BE2C (cell line): ENCODE measurements around the gene HCK. TPM values are rescaled to one million over a fixed set of nuclear protein-coding genes. Genes with fewer than 3 reads are reported as not detected.

ENCODE experiments used
- DNase-seq: peaks from one replicate; pipeline ENCODE4 v3.0.0-alpha.2; 2020
- H3K27me3 ChIP-seq: fragments of 250-450 bp; sonication (Bioruptor Pico); 2 replicates; pipeline ENCODE4 v1.5.1; 2020; ENCODE audit warnings: mild to moderate bottlenecking
- H3K36me3 ChIP-seq: fragments of 250-450 bp; sonication (Bioruptor Pico); 2 replicates; pipeline ENCODE4 v1.5.1; 2020; ENCODE audit warnings: mild to moderate bottlenecking
- H3K4me1 ChIP-seq: fragments of 250-450 bp; sonication (Bioruptor Pico); 2 replicates; pipeline ENCODE4 v1.5.1; 2020
- H3K4me3 ChIP-seq: 2 replicates; pipeline ENCODE4 v1.5.1; 2011; ENCODE audit warnings: low read depth, low read length
- H3K9me3 ChIP-seq: fragments of 250-450 bp; sonication (Bioruptor Pico); 2 replicates; pipeline ENCODE4 v1.5.1; 2020
- polyA plus RNA-seq: library from polyadenylated mRNA; unstranded; fragments of >200 nt; gene quantifications from one replicate; pipeline ENCODE4 v1.2.1, GENCODE V29; 2012; ENCODE audit warnings: low read depth, missing spikeins; ENCODE audit not compliant: insufficient read length, insufficient read depth
- TF ChIP-seq, protein P1 (sequence below): IDR thresholded peaks from 2 replicates; pipeline ENCODE4 v1.5.1; 2012; ENCODE audit warnings: mild to moderate bottlenecking, low read depth, low read length

HCK gene
- not detected for polyA plus RNA-seq

DNA sequence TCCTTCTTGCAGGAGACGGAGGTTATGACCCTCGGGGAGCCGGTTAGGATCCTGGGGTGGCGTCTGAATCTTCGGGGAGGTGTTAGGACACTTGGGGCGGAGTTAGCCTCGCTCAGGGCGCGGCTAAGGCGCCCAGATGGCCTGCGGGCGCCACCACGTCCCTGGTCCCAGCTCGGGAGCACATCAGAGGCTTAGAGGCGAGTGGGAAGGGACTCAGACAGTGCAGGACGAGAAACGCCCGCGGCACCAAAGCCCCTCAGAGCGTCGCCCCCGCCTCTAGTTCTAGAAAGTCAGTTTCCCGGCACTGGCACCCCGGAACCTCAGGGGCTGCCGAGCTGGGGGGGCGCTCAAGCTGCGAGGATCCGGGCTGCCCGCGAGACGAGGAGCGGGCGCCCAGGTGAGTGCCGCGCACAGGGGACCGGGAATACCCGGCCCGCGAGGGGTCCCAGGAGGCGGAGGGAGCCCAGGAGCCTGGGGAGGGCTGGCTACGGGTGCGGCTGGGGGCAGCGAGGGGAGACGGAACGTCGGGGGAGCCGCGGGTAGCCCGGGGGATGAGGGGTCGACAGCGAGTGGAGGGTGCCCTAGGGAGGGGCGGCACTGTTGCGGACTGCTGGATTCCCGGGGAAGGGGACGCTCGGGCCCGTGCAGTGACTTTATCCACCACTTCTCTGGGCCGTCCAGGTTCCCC is at the start of gene HCK:
HCK (plus strand) TSS at position 153 of the 688 bp plus-strand sequence.
- no peak for DNase-seq
- Histone ChIP-seq H3K36me3 (no peaks in the 10 kb centered on the region), H3K9me3 (no peaks in the 10 kb centered on the region), H3K4me3 (no peak within 1 kb of the TSS), H3K27me3 (peaks cover 77% of the 10 kb centered on the region), H3K4me1 (no peaks in the 10 kb centered on the region)
- TF ChIP-seq, protein P1, sequence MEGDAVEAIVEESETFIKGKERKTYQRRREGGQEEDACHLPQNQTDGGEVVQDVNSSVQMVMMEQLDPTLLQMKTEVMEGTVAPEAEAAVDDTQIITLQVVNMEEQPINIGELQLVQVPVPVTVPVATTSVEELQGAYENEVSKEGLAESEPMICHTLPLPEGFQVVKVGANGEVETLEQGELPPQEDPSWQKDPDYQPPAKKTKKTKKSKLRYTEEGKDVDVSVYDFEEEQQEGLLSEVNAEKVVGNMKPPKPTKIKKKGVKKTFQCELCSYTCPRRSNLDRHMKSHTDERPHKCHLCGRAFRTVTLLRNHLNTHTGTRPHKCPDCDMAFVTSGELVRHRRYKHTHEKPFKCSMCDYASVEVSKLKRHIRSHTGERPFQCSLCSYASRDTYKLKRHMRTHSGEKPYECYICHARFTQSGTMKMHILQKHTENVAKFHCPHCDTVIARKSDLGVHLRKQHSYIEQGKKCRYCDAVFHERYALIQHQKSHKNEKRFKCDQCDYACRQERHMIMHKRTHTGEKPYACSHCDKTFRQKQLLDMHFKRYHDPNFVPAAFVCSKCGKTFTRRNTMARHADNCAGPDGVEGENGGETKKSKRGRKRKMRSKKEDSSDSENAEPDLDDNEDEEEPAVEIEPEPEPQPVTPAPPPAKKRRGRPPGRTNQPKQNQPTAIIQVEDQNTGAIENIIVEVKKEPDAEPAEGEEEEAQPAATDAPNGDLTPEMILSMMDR, result no peak

DNA sequence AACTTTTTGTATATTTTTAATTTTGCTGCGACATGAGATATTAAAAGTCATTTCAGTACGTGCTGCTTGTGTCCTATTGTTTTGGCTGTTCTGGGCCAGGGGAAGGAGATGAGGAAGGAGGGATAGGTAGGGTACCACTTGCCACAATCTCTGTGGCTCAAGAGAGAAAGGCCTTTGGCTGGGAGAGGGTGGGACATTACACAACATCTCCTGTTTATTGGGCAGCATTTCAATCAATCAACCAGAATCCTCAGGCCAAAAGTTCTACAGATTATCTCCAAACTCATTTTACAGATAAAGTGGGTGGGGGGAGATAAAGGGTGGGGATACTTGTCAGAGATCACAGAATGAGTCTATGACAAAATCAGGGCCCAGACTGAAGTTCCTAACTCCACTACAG is 48.7 kb upstream of the HCK start:
- TF ChIP-seq, protein P1, result no peak

DNA sequence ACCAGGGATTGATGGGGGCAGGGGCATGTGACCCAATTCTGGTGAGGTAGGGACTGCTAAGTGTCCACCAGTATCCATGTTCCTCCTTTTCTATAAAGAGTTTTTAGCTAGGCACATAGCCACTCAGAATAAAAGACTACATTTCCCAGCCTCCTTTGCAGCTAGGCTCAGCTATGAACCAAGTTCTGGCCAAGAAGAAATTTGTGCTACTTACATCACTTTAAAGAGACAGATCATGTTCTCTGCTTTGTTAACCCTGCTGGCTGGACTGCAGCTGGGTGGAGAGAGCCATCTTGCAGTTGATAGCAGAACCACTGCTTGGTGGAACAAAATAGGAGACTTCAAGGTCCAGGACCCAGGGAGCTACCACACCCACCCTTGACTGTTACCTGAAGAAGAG is 47.1 kb upstream of the HCK start:
- Histone ChIP-seq H3K27me3 (no peaks in the 10 kb centered on the region), H3K4me1 (peaks cover 8% of the 10 kb centered on the region; the same call in 1 of the 2 replicates), H3K4me3 (no peak overlapping the region), H3K9me3 (no peaks in the 10 kb centered on the region), H3K36me3 (no peaks in the 10 kb centered on the region)
- no peak for DNase-seq
- TF ChIP-seq, protein P1, result no peak

More for the DNA sequence above, 48.7 kb upstream of the HCK start:
- H3K27me3 ChIP-seq, result no peaks in the 10 kb centered on the region
- H3K4me1 ChIP-seq, result peaks cover 8% of the 10 kb centered on the region; the same call in 1 of the 2 replicates
- no peaks in the 10 kb centered on the region for H3K9me3 ChIP-seq
- no peak overlapping the region for H3K4me3 ChIP-seq
- DNase-seq, result no peak
- no peaks in the 10 kb centered on the region for H3K36me3 ChIP-seq

DNA sequence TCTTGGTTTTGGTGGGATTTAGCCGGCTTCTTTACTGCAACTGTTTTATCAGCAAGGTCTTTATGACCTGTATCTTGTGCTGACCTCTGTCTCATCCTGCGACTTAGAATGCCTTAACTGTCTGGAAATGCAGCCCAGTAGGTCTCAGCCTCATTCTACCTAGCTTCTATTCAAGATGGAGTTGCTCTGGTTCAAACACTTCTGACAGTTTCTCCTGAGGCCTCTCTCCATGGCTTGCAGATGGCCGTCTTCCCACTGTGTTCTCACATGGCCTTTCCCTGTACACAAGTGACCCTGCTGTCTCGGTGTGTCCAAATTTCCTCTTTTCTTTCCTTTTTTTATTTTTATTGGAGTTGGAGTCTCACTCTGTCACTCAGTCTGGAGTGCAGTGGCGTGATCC is 46.0 kb upstream of the HCK start:
- TF ChIP-seq, protein P1, result no peak
- Histone ChIP-seq H3K9me3 (no peaks in the 10 kb centered on the region), H3K27me3 (no peaks in the 10 kb centered on the region), H3K36me3 (no peaks in the 10 kb centered on the region), H3K4me3 (no peak overlapping the region), H3K4me1 (peaks cover 8% of the 10 kb centered on the region; the same call in 1 of the 2 replicates)
- DNase-seq, result no peak

DNA sequence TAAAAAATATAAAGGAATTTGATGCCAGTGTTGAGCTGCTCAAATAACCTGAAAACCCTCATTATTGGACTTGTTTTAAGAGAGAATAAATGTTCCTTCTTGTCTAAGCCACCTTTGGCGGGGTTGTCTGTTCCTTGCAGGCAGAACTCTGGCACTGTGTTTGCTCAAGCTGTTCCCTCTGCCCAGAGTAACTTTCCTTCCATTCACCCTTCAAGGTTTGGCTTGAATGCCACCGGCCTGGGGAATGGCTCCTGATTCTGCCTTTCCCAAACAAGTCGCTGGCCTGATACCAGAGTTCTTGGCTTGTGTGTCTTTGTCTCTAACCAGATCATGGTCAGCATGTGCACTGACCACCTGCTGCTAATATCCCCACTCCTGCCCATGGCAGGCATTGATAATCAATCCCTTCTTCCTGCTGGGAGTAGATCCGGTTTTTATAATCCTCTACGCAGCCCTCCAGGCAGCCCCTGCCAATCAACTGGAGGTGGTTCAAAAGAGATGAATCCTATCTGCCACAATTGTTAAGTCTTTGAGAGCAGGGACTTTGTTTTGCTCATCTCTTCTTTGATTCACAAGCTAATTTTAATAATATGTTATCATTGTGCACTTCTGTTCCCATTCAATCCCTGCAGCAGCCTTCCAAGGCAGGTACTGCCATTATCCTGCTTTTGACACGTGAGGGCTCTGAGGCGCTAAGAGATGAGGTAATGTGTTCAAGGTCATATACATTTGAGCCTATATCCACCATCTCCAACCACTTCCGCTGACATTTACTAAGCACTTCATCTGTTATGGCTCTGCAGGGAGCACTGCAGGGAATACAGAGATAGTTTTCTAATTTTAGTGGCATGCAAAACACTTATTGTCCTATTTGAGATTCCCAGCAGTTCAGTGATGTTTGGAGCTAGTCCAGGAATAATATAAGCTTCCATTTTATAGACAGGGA is 44.9 kb upstream of the HCK start:
- Histone ChIP-seq H3K4me3 (no peak overlapping the region), H3K36me3 (no peaks in the 10 kb centered on the region), H3K27me3 (no peaks in the 10 kb centered on the region), H3K4me1 (peaks cover 8% of the 10 kb centered on the region; the same call in 1 of the 2 replicates), H3K9me3 (no peaks in the 10 kb centered on the region)
- DNase-seq, result no peak
- TF ChIP-seq, protein P1, result no peak
